Measurements from ENCODE around the gene MLNR. TPM values are rescaled to one million over a fixed set of nuclear protein-coding genes. Genes with fewer than 3 reads are reported as not detected.

The MLNR gene, protein sequence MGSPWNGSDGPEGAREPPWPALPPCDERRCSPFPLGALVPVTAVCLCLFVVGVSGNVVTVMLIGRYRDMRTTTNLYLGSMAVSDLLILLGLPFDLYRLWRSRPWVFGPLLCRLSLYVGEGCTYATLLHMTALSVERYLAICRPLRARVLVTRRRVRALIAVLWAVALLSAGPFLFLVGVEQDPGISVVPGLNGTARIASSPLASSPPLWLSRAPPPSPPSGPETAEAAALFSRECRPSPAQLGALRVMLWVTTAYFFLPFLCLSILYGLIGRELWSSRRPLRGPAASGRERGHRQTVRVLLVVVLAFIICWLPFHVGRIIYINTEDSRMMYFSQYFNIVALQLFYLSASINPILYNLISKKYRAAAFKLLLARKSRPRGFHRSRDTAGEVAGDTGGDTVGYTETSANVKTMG
- total RNA-seq = not detected

DNA sequence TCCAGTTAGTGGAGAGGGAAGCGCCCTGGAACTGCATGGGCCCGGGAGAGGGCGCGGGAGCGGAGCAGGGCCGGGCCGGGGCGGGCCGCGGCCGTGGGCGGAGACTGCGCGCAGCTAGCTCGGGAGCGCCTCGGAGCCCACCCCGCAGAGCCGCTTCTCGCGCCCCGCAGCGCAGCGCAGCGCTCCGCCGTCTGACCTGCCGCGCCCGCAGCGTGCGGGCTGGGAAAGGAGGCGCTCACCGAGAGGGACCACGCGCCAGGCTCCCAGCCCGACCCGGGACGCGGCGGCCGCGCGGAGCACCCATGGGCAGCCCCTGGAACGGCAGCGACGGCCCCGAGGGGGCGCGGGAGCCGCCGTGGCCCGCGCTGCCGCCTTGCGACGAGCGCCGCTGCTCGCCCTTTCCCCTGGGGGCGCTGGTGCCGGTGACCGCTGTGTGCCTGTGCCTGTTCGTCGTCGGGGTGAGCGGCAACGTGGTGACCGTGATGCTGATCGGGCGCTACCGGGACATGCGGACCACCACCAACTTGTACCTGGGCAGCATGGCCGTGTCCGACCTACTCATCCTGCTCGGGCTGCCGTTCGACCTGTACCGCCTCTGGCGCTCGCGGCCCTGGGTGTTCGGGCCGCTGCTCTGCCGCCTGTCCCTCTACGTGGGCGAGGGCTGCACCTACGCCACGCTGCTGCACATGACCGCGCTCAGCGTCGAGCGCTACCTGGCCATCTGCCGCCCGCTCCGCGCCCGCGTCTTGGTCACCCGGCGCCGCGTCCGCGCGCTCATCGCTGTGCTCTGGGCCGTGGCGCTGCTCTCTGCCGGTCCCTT, at the start of gene MLNR:
Gene MLNR, plus strand, starts transcription at position 303 of the 820 bp plus-strand sequence. Its CDS starts 0 bp downstream, at position 303.
- DNase-seq = peak; percentile 18

DNA sequence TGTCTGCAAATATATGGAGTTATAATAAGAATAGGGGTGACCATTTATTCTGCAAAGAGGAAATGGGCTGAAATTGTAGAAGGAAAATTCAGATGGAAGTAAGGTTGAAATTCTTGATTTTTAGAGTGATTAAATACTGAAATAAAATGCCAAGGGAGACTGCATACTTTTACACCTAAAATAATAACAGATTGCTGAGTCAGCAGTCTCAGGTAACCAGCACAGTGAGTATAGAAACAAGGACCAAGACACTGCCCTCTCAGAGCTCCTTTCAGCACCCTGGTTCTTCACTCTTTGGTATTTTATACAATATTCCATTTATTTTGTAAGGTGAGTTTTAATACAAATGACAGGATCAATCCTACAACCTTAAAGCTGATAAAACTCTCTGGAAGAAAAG, 48.8 kb upstream of the MLNR start:
- no peak for DNase-seq

DNA sequence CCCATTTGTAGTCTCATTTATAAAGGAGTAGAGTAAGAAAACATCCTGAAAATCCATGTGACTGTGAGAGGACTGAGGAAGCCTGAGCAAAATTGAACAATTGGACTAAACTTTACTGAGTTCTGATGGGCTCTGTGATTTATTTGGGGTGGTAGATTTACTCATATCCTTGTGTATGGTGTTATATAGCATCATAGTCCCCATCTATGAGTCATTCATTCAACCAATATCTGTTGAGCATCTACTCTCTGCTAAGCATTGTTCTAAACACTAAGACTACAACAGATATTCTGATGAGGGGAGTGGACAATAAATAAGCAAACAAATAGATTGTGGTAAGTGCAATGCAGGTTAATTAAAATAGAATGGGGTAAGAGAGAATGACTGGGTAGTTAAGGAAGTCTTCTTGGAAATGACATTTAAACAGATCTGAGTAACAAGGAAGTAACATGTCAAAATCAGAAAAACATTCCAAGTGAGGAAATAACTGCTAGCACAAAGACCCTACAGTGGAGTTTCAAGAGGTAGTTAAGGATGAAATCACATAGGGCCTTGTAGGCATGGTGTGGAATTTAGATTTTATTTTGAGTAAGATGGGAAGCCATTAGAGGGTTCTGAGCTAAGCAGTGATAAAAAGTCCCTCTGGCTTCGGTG, 36.3 kb upstream of the MLNR start:
- DNase-seq = no peak

DNA sequence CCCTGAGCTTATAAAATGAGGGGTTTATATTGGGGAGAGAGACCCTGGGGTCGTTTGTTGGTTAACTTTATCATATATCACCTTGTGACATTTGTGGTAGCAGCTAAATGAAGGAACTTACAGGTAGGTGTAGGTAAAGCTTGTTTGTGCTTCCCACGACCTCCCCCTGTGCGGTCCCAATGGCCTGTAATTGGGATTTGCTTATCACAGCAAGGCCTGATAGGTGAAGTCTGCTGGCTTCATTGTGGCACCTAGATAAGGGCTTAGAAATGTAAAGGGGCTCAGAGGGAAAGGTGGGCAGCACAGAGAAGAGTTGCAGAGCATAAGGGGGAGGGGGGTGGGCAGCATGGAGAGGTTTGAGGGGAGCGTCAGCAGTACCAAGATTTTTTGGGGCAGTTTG, 35.5 kb upstream of the MLNR start:
- DNase-seq = no peak

DNA sequence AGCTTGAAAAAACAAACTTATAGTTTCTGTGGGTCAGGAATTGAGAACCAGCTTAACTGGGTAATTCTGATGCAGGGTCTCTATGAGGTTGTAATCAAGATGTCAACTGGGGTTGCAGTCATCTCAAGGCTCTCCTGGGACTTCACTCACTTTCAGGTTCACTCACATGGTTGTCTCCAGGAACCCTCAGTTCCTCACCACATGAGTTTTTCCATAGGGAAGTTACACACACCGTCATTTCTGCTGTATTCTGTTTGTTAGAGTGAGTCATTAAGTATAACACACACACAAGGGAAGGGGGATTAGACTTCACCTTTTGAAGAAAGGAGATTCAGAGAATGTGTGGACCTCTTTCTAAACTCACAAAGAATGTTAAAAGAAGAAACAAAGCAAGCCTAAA, 34.9 kb upstream of the MLNR start:
- DNase-seq = no peak

DNA sequence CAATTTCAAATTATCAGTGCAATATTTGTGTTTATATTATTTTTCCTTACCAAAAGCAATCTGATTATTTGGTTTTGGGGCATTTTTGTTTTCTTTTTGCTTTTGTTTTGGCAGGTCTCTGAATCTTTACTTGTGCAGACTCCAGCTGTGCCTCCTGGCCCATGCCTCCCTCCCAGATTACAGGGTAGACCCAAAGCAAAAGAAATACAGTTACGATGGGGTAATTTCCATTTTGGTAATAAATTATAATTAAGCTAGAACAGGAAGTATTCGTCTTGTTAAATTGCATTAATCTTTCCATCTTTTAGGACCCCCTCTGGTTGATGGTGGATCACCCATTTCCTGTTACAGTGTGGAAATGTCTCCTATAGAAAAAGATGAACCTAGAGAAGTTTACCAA, 29.2 kb upstream of the MLNR start:
- no peak for DNase-seq

DNA sequence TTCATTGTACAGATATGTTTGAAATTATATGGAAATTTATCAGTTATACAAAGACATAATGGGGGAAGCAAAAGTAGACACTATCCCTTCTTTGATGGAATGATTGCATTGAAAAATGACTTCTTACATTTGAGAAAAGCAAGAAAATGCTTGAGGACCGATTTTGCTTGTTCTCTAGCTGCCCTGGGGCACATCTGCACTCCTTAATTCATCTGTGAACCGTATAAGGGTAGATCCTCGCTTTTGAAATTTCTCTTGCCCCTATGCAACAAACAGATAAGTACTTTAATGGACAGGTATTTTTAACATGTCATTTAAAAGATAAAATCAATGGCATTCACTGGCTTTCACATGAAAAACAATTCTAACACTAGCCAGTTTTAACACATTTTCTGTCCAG, 13.5 kb upstream of the MLNR start:
- DNase-seq = no peak

DNA sequence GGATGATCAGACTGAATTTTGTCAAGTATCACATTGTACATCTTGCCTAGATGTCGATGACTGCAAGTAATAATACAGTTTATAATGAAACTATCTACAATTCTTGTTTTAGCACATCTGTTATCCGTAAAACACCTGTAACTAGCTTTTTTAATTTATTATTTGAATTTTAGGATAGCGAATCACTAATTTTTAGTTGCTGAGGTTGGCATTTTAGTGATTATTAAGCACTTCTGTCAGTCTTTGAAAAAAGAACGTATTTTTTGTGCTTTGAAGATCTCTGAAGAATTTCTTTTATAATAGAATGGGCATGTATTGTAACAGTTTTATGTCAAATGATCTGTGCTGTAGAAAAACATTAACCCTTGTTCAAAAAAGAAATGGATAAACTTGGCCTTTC, 11.5 kb upstream of the MLNR start:
- DNase-seq = no peak

DNA sequence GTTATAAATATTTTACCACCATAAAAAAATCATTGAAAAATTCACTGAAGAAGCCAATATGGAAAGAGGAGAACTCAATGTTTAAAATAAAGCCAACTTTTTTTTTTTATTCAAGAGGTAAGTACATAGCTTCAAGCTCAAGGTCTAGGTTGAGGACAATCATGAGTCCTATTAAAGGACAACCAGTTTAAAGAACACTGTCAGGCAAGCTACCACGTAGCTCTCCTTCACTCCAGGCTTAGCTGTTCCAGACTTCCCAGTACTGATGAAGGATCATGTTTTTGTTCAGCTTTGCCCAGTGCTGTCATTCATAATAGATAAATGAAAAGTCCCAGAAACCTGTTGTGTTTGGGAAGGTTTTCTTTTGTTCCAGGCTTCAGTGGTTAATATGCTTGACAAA, 10.0 kb upstream of the MLNR start:
- no peak for DNase-seq

DNA sequence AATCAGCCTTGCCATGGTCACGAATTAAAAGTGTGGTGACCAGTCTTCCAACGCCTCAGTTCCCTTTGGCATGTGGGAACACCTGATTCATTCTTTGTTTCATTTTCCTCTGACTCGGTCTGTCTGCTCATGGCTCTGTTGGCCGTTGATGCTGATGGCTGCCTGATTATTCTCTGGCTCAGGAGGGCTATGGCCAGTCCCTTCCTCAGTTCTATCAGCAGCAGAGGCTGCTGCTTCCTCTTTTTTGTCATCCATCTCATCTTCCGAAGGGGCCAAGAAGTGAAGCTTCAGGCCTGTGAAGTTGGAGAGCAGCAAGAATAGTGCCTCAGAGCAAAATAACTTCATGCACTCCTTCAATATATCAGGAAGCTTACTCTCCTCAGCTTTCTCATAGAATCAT, 9.5 kb upstream of the MLNR start:
- no peak for DNase-seq

DNA sequence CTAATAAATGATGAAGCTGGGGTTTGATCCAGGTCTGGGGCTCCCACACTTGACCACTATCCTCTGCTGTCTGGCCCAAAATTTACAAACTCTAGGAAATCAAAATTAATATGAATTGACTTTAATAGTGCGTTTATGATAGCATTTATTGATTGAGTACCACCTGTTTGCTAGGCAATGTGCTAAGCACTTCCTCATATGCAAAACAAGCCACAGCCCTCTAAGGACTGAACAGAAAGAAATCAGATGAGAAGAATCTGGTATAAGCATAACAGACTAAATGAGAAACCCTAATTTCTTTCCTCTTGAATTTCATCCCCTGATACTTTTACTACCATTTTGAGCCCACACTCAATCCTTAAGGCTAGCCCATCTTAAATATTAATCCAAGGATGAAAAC, 6.6 kb upstream of the MLNR start:
- DNase-seq = no peak

DNA sequence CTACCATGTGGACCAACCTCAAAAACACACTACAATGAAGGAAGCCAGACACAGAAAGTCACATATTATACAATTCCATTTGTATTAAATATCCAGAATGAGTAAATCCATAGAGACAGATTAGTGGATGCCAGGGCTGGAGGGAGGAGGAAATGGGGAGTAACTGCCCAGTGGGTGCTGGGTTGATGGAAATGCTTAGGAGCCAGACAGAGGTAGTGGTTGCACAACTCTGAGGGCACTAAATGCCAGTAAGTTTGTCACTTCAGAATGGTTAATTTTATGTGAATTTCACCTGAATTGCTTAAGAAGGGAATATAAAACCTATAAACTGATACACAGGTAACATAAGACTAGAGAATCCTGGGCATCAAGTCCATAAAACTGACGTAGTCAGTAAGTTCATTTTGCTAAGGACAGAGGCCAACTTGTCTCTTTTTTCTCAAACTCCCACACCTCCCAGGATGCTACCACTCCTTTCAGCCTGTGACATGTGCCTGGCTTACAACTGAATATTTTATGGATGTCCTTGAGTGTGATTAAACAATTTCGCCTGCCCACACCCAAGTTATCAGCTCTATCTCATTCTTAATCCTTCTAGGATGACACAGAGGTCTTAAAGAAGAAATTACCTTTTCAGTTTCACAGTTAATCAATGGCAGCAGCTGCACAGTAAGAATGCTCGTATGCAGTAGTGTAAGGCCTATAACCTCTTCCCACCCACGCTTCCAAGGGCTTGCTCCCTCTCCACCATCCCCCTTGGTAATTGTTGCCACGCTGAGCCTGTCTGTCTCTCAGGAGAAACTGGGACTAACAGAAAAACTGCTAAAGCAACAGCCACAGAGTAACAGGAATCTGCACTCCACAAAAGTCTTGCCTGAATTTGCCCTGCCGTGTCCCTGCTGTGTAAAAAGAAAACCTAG, 5.9 kb upstream of the MLNR start:
- no peak for DNase-seq

DNA sequence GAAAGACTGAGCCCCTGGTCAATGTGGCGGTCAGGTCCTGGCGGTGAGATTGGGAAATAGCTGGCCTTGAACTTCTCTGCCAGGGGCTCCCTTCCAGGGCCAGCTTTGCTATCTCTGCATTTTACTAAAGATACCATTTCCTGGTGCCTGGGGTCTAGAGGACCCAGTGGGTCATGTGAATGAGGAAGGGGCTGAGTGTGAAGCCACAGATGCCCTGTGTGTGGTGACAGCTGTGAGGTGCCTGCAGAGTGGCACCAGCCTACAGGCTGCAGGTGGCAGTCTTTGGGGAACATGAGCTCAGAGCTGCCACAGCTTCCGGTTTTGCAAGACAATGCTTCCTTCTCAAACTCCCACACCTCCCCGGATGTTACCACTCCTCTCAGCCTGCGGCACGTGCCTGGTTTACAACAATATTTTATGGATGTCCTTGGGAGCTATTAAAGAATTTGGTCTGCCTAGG, 5.2 kb upstream of the MLNR start:
- no peak for DNase-seq

DNA sequence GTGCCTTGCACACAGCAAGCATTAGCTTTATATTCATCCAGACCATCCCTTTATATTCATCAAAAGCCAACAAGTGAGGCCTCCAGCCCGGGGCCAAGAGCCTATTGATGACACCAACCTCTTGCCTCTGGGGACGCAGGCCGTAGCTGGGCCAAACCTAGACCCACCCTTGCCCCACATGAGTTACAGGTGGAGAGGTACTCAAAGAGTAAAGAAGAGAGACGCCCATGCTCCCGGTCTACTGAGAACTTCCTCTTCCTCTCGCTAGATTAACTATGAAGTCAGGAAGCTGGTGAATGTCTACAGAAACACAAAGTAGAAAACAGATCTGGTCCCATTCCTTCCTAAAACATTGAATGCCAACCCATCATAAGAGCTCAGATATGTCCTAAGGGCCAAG, 3.8 kb upstream of the MLNR start:
- DNase-seq = no peak

DNA sequence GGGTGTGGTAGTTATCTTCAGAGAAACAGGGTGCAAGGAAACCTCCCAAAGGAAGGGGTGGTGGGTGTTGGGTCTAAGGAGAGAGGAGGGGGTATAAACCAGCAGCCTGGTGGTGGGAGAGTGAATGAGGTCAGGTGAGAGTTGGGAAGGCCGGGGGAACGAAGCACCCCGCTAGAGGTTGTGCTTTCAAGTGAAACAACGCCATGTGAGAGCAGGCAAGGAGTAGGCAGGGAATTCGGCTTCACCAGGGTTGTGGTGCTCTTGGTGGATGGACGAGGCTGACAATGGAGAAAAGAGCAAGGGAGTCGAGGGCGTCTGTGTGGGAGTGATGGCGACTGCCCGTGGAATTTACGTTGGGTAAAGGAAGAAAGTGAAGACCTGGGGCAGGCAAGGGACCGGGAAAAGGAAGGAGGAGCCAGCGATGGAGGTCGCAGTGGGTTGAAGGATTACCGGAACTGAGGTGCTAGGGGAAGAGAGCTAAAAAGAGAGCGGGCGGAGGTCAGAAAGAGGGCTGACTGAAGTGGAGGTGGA, 2.1 kb upstream of the MLNR start:
- DNase-seq = no peak

DNA sequence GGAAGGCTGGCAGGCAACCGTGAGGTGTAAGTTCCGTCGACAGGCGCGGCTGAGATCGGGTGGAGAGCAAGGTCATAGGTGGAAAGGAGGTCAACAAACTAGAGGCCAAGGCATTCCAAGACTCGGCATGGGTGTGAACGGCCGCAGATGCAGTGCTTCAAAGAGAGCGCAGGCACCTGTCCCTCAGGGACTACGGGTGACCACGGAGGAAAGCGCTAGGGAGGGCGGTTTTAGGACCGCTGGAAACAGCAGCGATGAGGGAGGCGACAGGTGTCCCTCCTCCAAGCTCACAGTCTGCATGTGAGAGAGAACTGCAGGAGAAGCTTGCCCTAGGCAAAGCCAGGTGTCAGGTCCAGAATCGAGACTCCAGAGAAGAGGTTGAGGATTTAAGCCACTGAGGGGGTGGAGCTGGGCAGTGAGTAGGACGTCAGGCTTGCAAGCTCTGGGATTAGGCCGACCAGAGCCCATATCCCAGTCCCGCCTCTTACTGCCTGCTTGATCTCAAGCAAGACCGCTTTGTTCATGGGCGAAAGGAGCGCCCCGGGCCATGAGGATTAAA, 1.6 kb upstream of the MLNR start:
- no peak for DNase-seq

DNA sequence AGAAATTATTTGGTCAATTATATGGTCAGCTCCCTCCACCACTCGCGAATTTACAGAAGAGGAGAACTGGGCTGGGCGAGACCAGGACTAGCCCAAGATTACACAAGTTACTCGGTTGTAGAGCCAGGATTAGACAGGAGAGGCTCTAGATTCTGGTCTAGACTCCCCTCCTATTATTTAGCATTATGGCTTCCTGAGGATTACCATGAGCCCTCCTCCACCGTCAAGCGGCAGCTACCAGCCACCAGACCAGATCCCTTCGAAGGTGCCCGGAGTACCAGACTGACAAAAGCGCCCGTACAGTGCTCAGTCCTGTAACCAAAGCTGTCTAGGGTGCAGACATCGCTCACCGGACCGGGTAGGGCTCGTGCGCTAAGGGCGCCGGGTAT, 497 bp upstream of the MLNR start:
- DNase-seq = no peak

DNA sequence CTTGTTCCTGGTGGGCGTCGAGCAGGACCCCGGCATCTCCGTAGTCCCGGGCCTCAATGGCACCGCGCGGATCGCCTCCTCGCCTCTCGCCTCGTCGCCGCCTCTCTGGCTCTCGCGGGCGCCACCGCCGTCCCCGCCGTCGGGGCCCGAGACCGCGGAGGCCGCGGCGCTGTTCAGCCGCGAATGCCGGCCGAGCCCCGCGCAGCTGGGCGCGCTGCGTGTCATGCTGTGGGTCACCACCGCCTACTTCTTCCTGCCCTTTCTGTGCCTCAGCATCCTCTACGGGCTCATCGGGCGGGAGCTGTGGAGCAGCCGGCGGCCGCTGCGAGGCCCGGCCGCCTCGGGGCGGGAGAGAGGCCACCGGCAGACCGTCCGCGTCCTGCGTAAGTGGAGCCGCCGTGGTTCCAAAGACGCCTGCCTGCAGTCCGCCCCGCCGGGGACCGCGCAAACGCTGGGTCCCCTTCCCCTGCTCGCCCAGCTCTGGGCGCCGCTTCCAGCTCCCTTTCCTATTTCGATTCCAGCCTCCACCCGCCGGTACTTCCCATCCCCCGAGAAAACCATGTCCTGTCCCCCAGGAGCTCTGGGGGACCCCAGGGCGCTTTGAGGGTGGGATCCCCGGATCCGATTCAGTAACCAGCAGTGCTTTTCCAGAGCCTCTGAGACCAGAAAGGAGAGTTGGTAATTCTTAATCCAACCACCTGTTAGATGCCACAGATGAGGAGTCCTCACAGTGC, 885 bp downstream of the MLNR start:
- no peak for DNase-seq

DNA sequence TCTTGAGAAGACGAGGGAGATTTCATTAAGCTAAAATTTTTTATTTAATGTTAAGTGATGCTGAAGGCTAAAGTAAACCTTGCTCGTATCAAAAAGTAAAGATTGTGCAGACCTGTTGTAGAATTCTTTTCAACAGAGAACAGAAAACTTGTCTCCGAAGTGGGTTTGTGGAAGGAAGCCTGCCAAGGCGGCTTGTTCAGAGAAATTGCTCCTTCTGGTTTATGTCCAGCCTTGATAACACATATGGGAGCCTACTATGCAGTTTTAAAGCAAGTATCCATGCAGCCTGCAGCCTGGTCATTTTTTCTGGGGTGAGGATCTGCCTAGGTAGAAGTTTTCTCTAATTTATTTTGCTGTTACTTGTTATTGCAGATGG, 1.4 kb downstream of the MLNR start:
- DNase-seq = no peak

DNA sequence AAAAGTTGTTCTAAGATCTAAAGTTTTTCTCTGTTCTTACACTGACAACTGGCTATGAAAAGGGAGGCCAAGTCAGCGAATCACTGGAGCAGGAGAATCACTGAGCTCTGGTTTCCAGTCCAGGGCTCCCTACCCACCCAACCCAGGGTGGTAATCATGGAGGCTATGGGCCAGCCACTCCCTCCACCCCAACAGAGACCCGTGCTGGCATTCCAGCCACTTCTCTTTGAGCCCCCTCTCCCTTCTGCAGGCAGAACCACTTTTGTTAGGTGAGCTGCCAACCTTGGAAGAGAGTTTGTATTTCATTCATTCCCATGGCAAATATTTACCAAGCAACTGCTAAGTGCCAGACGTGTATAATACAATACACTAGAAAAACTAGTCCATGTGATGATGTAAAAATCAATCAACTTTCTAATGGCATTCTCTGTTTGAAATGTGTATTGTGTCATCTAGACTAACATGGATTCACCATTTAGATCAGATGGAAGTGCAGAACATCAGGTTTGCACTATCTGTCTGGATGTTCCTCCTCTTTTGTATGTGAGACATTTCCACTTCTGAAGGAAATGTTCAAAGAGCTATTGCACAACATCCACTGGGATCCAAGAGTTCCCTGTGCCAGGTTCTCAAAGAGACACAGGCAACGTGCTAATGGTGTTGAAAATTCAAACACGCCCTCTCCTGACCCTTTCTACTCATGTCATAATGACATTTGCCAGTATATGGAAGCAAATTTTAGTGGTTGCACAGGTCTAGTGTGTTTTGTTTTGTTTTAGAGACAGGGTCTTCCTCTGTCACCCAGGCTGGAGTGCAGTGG, 5.3 kb downstream of the MLNR start:
- no peak for DNase-seq
